Measurements from ENCODE around the gene RIN3. TPM values are rescaled to one million over a fixed set of nuclear protein-coding genes. Genes with fewer than 3 reads are reported as not detected.

RIN3 gene
- polyA plus RNA-seq, 1 donor = 15.6 TPM

DNA sequence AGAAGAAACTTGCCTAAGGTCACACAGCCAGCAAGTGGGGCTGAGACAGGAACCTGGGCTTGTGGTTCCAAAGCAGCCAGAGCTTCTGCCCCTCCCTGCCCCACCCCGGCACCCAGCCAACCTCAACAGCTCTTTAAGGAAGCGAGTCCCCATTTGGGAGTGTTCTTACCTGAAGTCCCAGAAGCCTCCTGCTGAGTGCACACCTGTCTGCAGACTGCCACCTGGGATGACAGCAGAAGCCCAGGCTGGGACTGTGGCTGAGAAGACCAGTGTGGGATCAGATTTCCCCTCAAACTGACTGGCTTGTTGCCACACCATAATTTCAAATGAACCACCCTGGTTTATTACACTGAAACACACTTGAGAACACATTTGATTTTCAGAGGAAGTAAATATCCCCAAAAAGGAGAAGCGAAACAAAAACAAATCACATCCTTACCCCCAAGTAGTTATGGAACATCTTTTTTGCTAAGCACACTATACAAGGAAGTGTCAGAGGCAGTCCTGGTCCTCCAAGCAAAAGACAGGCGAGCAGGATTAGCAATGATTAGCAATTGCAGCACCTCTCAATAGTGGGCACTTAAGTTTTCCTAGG, 6.3 kb upstream of the RIN3 start:
- Histone ChIP-seq H3K36me3 (ENCODE audit: control insufficient read depth, insufficient read depth, low read length) (no peaks in the 10 kb centered on the region), H3K9me3 (ENCODE audit: control insufficient read depth, low read depth, low read length) (no peaks in the 10 kb centered on the region), H3K27me3 (ENCODE audit: control insufficient read depth, insufficient read depth, low read length) (no peaks in the 10 kb centered on the region), H3K4me1 (ENCODE audit: control insufficient read depth, insufficient read depth, low read length) (no peaks in the 10 kb centered on the region), H3K27ac (ENCODE audit: low read length) (no peak overlapping the region), H3K4me3 (ENCODE audit: low read length) (no peak overlapping the region)
- WGBS (ENCODE audit: insufficient coverage, low lambda C conversion rate) = 100% methylated on average over 1 of the region's 4 CpGs
- DNase-seq = no peak

DNA sequence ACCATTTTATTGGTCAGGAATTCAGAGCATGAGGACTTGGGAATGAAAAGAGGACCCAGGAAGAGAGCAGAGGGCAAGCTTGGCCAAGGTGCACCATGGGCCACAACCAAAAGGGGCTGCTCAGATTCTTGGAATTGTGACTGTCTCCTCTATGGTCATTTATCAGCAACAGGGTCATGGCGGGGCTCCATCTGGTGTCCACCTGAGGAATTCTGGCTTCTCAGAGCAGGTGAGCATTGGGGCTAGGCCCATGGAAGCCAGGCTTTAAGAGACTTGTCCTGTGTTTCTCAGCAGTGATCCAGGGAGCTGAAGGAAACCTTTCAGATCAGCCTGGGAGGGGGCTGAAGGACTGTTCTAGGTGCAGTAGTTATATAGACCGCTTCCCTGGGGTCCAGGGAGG, 2.6 kb upstream of the RIN3 start:
- whole genome bisulfite sequencing (ENCODE audit: insufficient coverage, low lambda C conversion rate) = no CpG with 5 or more reads among the region's 2 CpGs
- Histone ChIP-seq H3K27me3 (ENCODE audit: control insufficient read depth, insufficient read depth, low read length) (no peaks in the 10 kb centered on the region), H3K9me3 (ENCODE audit: control insufficient read depth, low read depth, low read length) (peaks cover 3% of the 10 kb centered on the region), H3K27ac (ENCODE audit: low read length) (no peak overlapping the region), H3K4me3 (ENCODE audit: low read length) (no peak overlapping the region), H3K36me3 (ENCODE audit: control insufficient read depth, insufficient read depth, low read length) (no peaks in the 10 kb centered on the region), H3K4me1 (ENCODE audit: control insufficient read depth, insufficient read depth, low read length) (peaks cover 7% of the 10 kb centered on the region)
- DNase-seq = no peak

DNA sequence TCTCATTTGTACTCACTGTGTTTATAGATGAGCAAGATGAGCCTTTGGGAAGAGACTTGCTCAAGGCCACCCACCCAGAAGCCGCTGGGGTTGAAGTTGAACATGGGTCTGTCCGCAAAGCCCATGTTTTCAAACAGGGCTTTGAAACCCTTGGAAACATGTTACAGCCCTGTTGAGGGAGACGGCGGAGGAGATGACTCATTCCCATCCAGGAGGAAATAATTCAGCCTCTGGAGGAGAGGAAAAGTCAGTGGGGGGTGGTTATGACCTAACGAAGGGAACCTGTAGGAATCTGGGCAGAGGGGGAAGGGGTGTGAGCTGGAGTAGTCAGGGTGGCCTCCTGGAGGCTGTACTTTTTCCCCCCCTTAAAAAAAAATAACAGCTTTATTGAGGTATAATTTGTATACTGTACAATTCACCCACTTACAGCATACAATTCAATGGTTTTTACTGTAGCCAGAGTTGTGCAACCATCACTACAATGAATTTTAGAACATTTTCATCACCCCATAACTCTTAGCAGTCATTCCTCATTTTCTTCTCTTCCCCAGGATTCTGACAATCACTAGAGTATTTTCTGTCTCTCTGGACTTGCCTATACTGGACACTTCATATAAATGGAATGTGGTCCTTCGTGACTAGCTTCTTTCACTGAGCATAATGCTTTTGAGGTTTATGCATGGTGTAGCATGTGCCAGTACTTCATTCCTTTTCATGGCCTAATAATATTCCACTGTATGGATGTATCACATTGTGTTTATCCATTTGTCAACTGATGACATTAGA, 1.9 kb upstream of the RIN3 start:
- no CpG with 5 or more reads among the region's 6 CpGs for WGBS (ENCODE audit: insufficient coverage, low lambda C conversion rate)
- no peak overlapping the region for H3K4me3 ChIP-seq (ENCODE audit: low read length)
- H3K27ac ChIP-seq (ENCODE audit: low read length) = no peak overlapping the region
- H3K27me3 ChIP-seq (ENCODE audit: control insufficient read depth, insufficient read depth, low read length) = no peaks in the 10 kb centered on the region
- peak; percentile 29 to 69 for DNase-seq
- no peaks in the 10 kb centered on the region for H3K36me3 ChIP-seq (ENCODE audit: control insufficient read depth, insufficient read depth, low read length)
- H3K9me3 ChIP-seq (ENCODE audit: control insufficient read depth, low read depth, low read length) = peaks cover 3% of the 10 kb centered on the region
- peaks cover 7% of the 10 kb centered on the region for H3K4me1 ChIP-seq (ENCODE audit: control insufficient read depth, insufficient read depth, low read length)

DNA sequence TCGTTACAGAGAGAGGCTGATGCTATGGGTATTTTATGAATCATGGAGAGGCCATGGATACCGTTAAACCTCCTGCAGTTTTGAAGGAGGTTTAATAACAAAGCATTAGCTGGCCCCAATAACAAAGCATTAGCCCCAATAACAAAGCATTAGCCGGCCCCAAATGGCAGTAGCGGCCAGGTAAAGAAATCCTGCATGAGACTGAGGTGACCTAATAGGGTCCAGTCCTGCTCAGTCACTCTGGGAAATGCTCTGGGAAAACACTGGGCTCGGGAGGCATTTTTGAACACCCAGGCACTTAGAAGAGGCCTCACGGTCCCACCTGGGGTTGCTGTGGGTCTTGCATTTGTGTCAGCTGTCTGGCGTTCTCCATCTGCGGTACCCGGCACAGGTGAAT, 776 bp upstream of the RIN3 start:
- Histone ChIP-seq H3K27me3 (ENCODE audit: control insufficient read depth, insufficient read depth, low read length) (no peaks in the 10 kb centered on the region), H3K4me1 (ENCODE audit: control insufficient read depth, insufficient read depth, low read length) (peaks cover 7% of the 10 kb centered on the region), H3K9me3 (ENCODE audit: control insufficient read depth, low read depth, low read length) (peaks cover 3% of the 10 kb centered on the region), H3K36me3 (ENCODE audit: control insufficient read depth, insufficient read depth, low read length) (no peaks in the 10 kb centered on the region), H3K4me3 (ENCODE audit: low read length) (peak overlapping the region; percentile 74), H3K27ac (ENCODE audit: low read length) (peak overlapping the region; percentile 33)
- WGBS (ENCODE audit: insufficient coverage, low lambda C conversion rate) = no CpG with 5 or more reads among the region's 9 CpGs
- DNase-seq = no peak

DNA sequence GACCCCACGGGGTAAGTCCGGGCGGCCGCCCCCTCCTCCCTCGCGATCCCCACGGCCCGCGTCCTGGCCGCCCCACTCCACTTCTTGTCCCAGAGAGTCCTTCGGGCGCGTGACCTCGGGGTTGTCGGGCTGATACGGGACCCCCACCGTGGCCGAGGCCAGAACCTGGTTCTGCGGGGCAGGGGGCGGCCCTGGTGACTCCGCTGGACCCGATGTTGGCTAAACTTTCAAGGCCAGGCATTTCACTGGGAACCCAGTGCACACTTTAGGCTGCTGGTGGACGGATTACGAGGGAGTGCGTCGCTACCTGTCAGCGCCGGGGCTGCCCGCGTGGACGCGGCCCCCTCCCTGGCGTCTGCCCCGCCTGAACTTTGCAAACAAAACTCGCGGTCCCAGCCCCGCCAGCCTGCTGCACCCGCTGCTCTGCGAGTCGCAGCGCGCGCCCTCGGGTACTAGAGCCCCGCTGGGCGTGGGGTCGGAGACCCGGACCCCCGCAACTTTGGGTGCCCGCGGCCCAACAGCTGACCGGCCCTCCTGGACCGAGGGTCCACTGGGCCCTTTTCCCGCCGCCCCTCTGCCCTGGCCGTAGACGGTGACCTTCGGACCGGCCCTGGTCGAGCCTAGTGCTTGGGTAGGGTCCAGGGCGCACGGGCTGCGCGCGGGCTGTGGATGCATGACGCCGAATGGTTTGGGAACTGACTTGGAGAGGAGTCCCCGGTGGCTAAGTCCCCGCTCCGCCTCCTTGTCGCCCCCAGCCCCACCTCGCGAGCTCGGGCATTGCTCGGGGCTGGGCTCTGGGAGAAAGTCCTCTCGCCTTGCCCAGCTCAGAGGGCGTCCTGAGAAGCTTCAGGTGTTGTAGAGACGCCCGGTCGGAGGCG, 624 bp downstream of the RIN3 start:
- WGBS (ENCODE audit: insufficient coverage, low lambda C conversion rate) = no CpG with 5 or more reads among the region's 81 CpGs
- peak in 1 of 2 donors; percentile 69 for DNase-seq
- Histone ChIP-seq H3K9me3 (ENCODE audit: control insufficient read depth, low read depth, low read length) (peaks cover 3% of the 10 kb centered on the region), H3K36me3 (ENCODE audit: control insufficient read depth, insufficient read depth, low read length) (no peaks in the 10 kb centered on the region), H3K4me3 (ENCODE audit: low read length) (peak overlapping the region; percentile 74), H3K4me1 (ENCODE audit: control insufficient read depth, insufficient read depth, low read length) (peaks cover 7% of the 10 kb centered on the region), H3K27me3 (ENCODE audit: control insufficient read depth, insufficient read depth, low read length) (no peaks in the 10 kb centered on the region), H3K27ac (ENCODE audit: low read length) (peak overlapping the region; percentile 26)

DNA sequence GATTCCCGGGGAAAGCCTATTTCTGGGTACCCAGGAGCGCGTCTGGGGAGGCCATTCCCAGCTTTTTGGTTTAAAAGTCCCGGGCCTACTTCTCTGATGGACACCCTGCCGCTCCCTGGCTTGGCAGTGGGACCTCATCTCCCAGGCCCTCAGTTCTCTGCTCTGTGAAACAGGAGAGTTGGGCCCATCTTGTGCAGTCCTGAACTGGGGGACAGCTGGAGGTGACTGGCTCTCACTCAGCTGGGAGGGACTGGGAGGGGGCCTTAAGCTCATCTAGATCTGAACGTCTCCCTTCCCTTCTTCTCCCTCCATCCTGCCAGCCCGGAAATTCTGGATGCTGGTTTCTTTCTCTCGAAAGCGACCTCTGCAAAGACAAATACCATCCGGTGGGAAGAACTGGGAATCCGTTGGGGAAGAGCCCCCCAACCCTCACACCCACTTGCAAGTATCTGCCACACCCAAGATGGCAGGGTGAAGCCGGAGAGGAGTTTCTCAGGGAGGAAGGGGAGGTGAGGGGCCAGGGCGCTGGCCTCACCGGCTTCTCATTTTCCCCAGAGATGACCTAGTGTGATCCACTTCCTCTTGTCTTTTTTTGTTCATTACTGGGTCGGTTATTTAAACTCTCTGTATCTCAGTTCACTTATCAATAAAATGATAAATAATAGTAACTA, 1.4 kb downstream of the RIN3 start:
- Histone ChIP-seq H3K27ac (ENCODE audit: low read length) (peak overlapping the region; percentile 26), H3K27me3 (ENCODE audit: control insufficient read depth, insufficient read depth, low read length) (no peaks in the 10 kb centered on the region), H3K4me1 (ENCODE audit: control insufficient read depth, insufficient read depth, low read length) (peaks cover 7% of the 10 kb centered on the region), H3K4me3 (ENCODE audit: low read length) (peak overlapping the region; percentile 74), H3K36me3 (ENCODE audit: control insufficient read depth, insufficient read depth, low read length) (no peaks in the 10 kb centered on the region), H3K9me3 (ENCODE audit: control insufficient read depth, low read depth, low read length) (peaks cover 3% of the 10 kb centered on the region)
- DNase-seq = no peak
- WGBS (ENCODE audit: insufficient coverage, low lambda C conversion rate) = 100% methylated on average over 2 of the region's 15 CpGs

DNA sequence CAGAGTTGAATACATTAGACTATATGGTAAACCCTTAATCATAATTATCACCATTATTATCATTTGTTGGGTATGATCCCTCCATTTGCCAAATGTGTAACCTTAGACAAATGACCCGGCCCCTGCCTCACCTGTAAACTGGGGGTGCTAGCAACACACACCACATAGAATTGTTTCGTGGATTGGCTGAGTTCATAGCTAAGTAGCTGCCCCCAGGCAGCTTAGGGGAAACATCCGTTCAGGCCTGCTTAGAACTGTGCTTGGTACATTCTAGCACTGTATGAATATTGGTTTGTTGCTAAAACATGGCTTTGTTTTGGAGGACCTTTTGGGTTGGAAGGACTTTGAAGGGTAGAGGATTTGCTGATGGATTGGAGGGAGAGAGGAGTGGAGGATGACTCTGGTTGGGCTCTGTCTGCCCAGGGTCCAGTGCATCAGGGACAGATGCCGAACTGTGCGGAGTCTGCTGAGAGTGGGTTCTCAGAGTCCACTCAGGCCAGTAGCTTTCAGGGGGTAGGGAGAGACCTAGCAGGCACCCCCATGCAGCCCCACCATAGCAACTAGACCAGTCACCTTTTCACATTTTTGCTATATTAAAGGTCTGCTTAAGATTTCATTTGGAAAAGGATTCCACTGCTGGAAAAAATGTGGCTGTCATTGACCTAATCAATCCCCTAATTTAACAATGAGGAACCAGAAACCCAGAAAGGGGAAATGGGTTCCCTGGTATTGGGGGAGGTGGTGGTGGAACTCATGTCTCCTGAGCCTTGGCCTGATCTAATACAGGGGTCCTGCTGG, 2.2 kb downstream of the RIN3 start:
- DNase-seq = no peak
- Histone ChIP-seq H3K36me3 (ENCODE audit: control insufficient read depth, insufficient read depth, low read length) (no peaks in the 10 kb centered on the region), H3K27ac (ENCODE audit: low read length) (no peak overlapping the region), H3K9me3 (ENCODE audit: control insufficient read depth, low read depth, low read length) (peaks cover 3% of the 10 kb centered on the region), H3K27me3 (ENCODE audit: control insufficient read depth, insufficient read depth, low read length) (no peaks in the 10 kb centered on the region), H3K4me1 (ENCODE audit: control insufficient read depth, insufficient read depth, low read length) (peaks cover 7% of the 10 kb centered on the region), H3K4me3 (ENCODE audit: low read length) (no peak overlapping the region)
- WGBS (ENCODE audit: insufficient coverage, low lambda C conversion rate) = no CpG with 5 or more reads among the region's 5 CpGs

DNA sequence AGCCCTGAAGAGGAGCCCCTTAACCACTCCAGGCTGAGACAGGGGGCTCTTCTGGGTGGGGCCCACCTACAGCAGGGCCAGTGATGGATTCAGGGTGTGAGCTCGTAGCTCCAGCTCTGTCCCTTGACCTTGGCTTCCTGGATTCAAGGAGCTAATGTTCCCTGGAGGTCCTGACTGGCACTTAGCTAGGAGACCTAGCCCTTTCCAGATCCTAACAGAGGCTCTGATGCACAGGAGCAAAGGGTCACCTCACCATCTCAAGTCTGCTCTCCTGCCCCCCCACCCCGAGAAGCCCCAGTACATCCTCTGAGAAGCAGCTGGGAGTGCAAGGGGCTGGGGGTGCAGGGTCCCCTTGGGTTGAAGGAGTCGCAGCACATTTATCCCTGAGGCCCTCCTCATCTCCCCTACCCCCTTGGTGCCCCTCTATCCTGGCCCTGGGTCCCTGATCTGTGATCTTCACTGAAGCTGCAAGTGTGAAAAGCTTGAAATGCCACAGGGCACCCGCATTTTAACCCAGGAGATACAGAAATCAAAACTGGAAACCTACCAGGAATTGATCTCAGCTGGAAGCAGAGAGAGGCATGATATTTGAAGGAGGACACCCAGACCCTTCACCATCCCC, 2.9 kb downstream of the RIN3 start:
- H3K27ac ChIP-seq (ENCODE audit: low read length) = no peak overlapping the region
- WGBS (ENCODE audit: insufficient coverage, low lambda C conversion rate) = no CpG with 5 or more reads among the region's 4 CpGs
- DNase-seq = no peak
- no peak overlapping the region for H3K4me3 ChIP-seq (ENCODE audit: low read length)
- H3K27me3 ChIP-seq (ENCODE audit: control insufficient read depth, insufficient read depth, low read length) = no peaks in the 10 kb centered on the region
- H3K36me3 ChIP-seq (ENCODE audit: control insufficient read depth, insufficient read depth, low read length) = no peaks in the 10 kb centered on the region
- H3K4me1 ChIP-seq (ENCODE audit: control insufficient read depth, insufficient read depth, low read length) = peaks cover 7% of the 10 kb centered on the region
- H3K9me3 ChIP-seq (ENCODE audit: control insufficient read depth, low read depth, low read length) = peaks cover 3% of the 10 kb centered on the region

DNA sequence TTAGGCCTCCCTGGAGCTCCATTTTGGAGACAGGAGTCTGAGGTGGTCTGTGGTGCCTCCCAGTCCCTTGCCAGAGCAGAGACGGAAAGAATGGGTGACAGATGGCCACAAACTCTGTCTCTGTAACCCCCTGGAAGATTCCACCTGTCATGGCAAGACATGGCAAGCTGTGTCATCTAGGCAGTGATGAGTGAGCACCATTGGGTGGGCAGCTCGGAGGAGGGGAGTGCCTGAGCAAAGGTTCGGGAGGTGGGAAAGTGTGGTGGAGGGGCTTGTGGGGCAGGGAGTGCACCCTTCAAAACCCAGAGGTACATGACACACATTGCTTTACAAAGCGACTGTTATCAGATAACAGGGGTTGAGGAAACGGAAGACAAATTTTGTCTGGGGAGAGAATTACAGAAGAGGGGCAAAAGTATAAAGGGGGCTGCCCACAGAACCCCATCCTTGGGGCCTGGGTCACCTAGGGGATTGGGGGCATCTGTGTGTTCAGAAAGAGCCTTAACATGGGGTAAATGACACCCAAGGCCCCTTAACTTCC, 3.5 kb downstream of the RIN3 start:
- H3K4me3 ChIP-seq (ENCODE audit: low read length) = no peak overlapping the region
- peaks cover 3% of the 10 kb centered on the region for H3K9me3 ChIP-seq (ENCODE audit: control insufficient read depth, low read depth, low read length)
- no peak overlapping the region for H3K27ac ChIP-seq (ENCODE audit: low read length)
- DNase-seq = no peak
- H3K27me3 ChIP-seq (ENCODE audit: control insufficient read depth, insufficient read depth, low read length) = no peaks in the 10 kb centered on the region
- no peaks in the 10 kb centered on the region for H3K36me3 ChIP-seq (ENCODE audit: control insufficient read depth, insufficient read depth, low read length)
- no CpG with 5 or more reads among the region's 5 CpGs for WGBS (ENCODE audit: insufficient coverage, low lambda C conversion rate)
- peaks cover 7% of the 10 kb centered on the region for H3K4me1 ChIP-seq (ENCODE audit: control insufficient read depth, insufficient read depth, low read length)
